ENCODE measurements around the gene MAP7D2. TPM values are rescaled to one million over a fixed set of nuclear protein-coding genes. Genes with fewer than 3 reads are reported as not detected.

The MAP7D2 gene
- polyA plus RNA-seq, 3 donors, result 0.11 to 1.2 (median 0.41) TPM

DNA sequence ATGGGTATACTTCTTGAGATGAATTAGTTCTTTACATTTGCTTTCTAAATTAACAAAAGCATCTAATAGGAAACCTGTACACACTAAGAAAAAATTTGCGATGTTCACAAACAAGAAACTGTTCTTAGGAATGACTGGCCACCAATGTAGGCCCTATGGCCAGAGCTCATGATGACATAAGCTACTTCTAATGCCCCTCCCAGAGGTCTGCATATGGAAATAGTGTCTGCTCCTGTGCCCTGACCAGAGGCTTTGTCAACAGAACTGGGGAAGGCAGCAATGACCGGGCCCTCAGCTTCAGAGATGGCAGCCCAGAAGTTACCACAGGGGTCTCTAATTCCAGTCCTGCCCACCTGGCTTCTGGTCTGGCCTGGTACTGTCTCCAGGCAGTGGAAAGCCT is 110.8 kb downstream of the MAP7D2 start:
- 87 to 100% (median 94%) methylated on average over 2 of the region's 2 CpGs for WGBS, 3 donors
- H3K27ac ChIP-seq (ENCODE audit: low read depth, low read length), result no peak overlapping the region

DNA sequence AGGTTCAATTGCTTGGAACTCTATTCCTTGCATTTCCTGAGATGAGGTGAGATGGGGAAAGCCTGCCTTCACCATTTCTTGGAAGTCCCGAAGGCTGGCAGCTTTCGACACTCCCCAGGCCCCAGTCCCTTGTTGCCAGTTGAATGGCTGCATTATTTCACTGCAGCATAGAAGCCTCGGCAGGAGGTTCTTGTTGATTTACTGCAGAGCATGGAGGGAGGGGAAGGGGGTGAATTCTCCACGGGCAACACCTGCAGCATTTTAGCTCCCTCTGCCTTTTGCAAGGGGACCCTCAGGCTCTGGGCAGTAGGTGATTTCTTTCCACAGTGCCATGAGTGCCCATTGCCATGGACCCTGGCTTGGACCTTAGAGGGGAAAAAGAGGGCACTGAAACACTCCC is 115.1 kb downstream of the MAP7D2 start:
- WGBS, 3 donors, result 59 to 70% (median 60%) methylated on average over 4 of the region's 4 CpGs

DNA sequence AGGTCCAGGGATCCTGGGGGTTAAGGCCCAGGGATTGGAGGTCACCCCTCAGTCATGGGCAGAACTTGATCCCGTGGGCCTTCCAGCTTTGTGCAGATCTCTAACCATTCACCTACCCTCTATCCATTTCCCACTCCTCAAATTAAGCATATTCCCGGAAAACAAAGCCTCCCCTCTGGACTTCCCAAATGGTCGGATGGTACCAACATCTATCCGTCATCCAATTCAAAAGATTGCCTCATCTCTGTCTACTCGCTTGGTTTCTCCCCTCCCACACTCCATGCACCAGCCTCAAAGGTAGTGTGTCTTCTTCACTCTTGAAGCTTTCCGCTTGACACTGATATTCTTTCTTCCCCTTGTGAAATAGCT is 125.4 kb downstream of the MAP7D2 start:
- H3K27ac ChIP-seq (ENCODE audit: low read depth, low read length), result peak overlapping the region; percentile 55
- 45 to 54% (median 54%) methylated on average over 6 of the region's 6 CpGs for WGBS, 3 donors

More for the DNA sequence above, 115.1 kb downstream of the MAP7D2 start:
- no peak overlapping the region for H3K27ac ChIP-seq (ENCODE audit: low read depth, low read length)

DNA sequence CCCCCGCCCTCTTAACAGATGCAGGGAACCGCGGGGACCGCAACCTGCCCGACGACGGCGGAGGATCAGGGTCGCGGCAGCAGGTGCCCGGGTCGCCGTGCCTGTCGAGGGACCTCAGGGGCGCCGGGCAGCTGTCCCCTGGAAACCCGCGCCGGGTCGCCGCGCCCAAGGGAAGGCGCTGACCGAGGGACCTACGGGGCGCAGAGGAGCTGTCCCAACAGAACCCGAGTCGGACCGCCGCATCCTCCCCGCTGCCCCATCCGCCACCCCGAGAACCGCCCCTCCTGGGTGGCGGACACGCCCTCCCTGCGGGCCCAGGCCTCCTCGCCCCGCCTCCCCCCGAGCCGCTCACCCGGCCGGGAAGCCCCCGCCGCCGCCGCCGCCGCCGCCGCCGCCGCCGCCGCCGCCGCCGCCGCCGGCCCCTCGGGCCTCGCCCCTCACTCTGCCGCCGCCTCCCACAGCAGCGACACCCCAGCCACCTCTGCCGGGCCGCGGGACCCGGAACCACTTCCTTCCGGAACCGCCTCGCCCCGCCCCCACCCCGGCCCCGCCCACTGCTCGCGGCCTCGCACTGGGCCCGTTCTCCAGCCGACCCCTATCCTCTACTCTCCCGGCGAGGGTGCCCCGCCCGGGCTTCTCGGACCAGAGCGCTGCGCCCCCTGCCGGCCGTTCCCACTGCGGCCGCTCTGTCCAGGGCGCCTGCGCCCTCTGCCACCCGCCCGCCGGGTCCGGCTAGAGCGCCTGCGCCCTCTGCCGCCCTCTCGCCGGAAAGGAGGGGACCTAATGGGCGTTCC is 126.0 kb downstream of the MAP7D2 start, which contains the start of gene BCLAF3:
Gene BCLAF3, minus strand, starts transcription at position 506 of the 794 bp plus-strand sequence. CDS start 20,797 bp downstream, outside the sequence.
- 1 to 15% (median 2%) methylated on average over 24 to 58 of the region's 103 CpGs for WGBS, 3 donors
- H3K27ac ChIP-seq (ENCODE audit: low read depth, low read length), result peak within 1 kb of the TSS; percentile 55

DNA sequence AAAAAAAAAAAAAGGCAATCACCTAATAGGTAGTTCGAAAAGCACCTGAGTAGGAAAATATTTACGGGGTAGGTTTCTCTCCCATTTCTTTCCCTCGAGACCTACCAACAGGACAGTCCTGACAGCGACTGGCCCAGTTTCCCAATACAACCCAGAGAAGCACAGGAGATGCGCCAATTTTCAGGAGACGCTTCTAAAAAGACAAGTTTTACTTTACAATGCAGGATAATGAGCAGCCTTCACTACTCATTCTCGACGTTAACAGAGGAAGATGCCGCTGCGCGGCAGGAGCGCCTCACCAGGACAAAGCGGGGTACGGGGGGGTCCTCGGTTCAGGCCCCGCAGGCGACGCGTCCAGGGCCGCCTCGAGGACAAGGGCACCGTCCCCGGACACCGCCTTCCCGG is 126.6 kb downstream of the MAP7D2 start:
- H3K27ac ChIP-seq (ENCODE audit: low read depth, low read length), result no peak overlapping the region
- 1 to 26% (median 1%) methylated on average over 21 to 25 of the region's 25 CpGs for WGBS, 3 donors

DNA sequence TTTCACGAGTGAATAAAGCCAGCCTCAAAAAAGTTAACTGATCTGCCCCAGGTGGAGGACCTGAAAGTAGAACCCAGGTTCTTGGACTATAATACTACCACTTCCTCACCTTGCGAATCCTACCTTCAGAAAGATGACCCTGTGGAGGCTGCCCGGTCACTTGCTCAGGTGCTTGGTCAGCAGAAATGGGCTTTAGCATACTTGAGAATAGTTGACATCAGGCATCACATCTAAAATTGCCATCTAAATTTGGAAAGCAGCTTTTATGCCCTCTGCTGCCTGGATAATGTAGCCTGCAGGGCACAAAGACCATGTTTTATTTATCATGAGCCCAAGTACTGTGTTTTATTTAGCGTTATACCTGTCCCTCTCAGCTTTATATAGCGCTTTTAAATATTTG is 128.9 kb downstream of the MAP7D2 start:
- no peak overlapping the region for H3K27ac ChIP-seq (ENCODE audit: low read depth, low read length)
- WGBS, 3 donors, result 84 to 92% (median 91%) methylated on average over 5 of the region's 5 CpGs

DNA sequence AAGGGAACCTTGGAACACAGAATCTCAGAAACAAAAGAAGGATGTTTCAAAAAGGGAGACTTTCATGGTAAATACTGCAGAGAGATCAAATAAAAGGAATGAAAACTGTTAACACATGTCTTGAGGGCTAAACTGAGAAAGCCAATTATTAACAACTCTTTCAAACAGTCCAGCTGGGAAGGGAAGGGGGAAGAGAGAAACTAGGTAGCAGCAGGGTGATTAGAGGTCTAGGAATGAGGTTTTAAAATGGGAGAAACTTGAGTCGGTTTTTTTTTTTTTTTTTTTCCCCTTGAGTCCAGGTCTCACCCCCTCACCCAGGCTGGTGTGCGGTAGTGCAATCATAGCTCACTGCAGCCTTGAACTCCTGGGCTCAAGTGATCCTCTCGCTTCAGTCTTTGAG is 130.2 kb downstream of the MAP7D2 start:
- WGBS, 3 donors, result 63 to 93% (median 76%) methylated on average over 3 of the region's 3 CpGs
- no peak overlapping the region for H3K27ac ChIP-seq (ENCODE audit: low read depth, low read length)

DNA sequence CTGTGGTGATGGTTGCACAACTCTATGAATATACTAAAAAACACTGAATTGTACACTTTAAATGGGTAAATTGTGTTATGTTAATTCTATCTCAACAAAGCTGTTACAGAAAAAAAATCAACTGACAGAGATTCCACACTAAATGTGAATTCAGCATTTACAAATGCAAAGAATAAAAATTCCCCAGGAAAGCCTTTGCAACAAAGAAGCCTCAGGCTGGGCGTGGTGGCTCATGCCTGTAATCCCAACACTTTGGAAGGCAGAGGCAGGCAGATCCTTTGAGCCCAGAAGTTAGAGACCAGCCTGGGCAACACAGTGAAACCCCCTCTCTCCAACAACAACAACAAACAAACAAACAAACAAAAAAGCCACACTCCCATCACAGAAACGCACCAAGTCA is 134.8 kb downstream of the MAP7D2 start:
- 80 to 96% (median 93%) methylated on average over 2 of the region's 2 CpGs for WGBS, 3 donors
- no peak overlapping the region for H3K27ac ChIP-seq (ENCODE audit: low read depth, low read length)

DNA sequence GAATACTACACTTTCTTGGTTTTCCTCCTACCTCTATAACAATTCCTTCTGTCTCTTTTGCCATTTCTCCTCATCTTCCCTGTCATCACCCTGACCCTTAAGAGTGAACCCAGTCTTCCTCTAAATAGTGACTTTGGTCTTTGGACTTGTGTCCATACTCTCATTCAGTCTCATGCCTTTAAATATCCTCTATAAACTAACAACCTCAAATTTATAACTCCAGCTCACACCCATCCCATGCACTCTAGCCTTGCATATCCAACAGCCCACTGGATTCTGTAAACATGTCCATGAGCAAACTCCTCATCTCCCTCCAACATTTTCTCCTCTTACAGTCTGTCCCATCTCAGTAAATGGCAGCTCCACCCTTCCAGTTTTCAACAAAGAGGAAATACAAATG is 140.9 kb downstream of the MAP7D2 start:
- no peak overlapping the region for H3K27ac ChIP-seq (ENCODE audit: low read depth, low read length)

DNA sequence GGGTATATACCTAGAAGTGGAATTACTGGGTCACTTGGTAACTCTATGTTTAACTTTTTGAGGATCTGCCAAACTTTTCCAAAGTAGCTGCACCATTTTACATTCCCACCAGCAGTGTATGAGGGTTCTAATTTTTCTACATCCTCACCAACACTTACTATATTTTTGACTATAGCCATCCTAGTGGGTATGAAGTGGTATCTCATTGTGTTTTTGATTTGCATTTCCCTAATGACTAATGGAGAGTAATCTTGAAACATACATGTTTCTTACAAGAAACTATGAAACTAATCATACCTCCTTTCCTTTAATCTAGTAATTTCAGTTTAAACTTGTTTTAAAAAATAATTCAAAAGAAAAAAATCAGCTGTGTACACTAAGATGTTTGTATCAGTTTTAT is 143.7 kb downstream of the MAP7D2 start:
- no peak overlapping the region for H3K27ac ChIP-seq (ENCODE audit: low read depth, low read length)

DNA sequence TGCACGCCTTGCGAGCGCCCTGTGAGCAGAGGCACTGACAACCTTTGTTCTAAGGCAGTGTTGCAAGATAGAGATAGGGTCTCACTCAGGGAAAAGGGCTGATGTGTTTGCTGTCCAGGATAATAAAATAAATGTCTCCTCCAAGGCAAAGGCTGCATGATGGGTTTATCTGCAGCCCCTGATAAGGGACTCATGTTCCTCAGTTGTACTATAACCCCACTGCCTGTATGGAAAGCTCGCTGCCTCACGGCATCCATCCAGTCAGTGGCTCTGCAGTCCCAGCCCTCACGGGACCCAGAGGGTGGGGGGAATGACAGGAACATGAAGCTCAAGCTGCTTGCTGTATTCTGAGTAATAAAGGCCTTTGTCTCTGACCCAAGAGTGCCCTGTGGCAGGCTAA is 148.4 kb downstream of the MAP7D2 start:
- H3K27ac ChIP-seq (ENCODE audit: low read depth, low read length), result no peak overlapping the region
- WGBS, 3 donors, result 86 to 97% (median 93%) methylated on average over 6 of the region's 6 CpGs

DNA sequence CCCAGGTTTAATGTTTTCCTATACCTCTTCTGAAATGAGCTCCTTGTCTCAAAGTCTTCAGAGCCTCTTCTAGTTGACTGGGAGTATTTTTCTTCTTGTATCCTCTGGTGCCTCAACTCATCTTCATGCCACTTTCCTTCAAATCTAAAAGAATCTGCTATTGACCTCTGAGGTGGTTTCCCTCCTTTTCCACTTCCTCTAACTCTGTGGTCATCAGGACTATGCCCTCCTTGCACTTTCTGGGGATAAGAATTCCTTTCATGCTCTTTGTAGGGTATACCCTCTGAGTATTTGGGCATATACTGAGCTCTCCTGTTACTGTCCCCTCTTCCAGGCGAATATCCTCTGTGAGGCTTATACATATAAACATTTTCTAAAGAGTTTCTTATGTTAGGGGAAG is 150.7 kb downstream of the MAP7D2 start:
- 78 to 100% (median 100%) methylated on average over 1 of the region's 1 CpG for WGBS, 3 donors
- H3K27ac ChIP-seq (ENCODE audit: low read depth, low read length), result no peak overlapping the region

DNA sequence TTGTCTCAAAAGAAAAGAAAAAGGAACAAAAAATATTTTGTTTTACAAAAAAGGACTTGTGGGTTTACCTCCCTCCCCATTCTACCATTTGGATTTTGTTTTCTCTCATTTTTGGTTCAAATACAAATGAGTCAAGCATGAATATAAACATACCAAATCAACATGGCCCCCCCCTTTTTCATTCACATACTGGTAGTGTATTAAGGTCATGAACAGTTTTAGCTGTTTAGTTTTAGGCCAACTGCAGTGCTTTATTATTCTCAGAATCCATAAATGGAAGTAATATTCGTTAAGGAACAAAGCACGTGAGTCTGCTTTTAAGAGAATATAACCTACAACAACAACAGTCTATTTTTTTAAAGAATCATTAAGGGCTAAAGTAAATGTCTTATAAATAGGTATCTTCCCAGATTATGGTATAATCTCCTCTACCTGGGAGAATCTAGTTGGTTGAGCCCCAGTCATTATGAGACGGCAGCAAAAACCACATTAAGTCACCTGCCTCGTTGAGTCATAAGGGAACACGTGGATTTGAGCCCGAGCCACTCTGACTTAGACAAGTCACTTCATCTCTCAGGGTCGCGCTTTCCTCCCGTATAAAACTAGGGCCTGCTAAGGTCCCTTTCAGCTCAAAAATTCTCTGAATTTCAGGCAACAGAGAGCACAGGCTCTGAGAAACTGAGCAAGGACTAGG is 152.5 kb downstream of the MAP7D2 start:
- WGBS, 3 donors, result 80 to 95% (median 87%) methylated on average over 9 of the region's 9 CpGs
- no peak overlapping the region for H3K27ac ChIP-seq (ENCODE audit: low read depth, low read length)

DNA sequence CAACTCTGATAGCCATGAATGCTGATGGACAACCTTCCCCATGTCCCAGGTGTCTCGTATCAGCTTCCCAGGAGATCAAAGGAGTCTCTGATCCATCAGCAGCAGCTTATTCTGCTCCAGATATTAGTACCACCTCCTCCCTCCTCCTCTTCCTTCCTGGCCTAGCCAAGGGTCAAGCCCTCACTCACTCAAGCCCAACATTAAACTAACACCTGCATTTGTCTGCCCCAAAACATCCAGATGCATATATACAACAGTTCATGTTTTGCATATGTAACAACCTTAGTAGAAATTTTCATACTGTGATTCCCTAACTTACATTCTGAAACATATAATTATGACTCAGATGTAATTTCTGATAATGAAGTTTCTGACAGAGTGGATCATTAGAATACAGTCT is 155.8 kb downstream of the MAP7D2 start:
- no peak overlapping the region for H3K27ac ChIP-seq (ENCODE audit: low read depth, low read length)
- 55 to 100% (median 89%) methylated on average over 1 of the region's 1 CpG for WGBS, 3 donors

DNA sequence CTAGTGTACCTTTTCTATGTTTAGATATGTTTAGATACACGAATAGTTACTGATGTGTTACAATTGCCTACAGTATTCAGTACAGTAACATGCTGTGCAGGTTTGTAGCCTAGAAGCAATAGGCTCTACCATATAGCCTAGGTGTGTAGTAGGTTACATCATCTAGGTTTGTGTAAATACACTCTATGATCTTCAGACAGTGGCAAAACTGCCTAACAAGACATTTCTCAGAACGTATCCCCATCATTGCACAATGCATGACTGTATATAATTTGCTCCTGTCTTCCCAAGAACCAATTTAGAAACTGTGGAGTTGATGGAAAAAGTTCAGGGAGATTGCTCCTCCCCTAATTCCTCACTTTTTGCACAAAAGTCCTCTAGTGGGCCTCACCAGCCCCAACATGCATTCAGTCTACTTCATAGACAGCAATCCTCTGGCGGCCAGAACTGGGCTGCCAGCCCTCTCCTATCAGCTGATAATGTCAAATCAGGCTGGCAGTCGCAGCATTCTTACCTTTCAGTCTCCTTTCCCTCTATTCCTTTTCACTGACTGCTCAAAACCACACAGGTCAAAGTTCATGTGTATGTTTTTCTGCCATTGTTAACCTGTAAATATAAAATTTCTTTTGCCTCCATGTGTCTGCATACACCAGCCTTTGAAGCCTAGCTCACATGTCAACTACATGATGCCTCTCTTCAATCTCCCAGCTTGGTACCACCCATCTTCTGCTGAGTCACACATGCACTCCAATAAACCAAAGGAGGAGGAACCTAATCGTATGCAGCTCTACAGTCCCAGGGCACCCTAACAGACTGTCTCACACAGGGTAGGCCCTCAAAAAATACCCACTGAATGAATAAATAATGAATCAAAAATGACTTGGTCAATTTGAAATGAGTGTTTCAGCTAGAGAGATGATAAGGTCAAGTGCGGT is 157.9 kb downstream of the MAP7D2 start:
- WGBS, 3 donors, result 69 to 88% (median 75%) methylated on average over 6 of the region's 6 CpGs
- H3K27ac ChIP-seq (ENCODE audit: low read depth, low read length), result no peak overlapping the region

DNA sequence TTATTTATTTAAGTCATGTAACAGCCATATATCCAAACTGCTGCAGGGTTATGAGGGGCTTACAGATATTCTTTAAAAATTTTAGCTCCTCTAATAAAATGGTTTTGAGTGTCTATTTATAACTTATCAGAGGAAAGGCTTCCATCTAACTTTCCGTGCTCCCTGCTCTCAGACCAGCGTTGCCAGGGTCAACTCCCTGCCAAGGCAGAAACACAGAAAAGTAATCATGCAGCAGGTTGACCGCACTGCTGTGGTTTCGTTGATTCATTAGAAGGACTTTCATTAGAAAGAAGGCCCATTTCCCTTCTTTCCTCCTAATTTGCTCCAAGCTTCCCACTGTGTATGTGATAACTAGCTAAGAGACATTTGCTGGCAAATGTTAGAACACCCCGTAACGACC is 159.8 kb downstream of the MAP7D2 start:
- 75 to 87% (median 78%) methylated on average over 6 of the region's 6 CpGs for WGBS, 3 donors
- H3K27ac ChIP-seq (ENCODE audit: low read depth, low read length), result no peak overlapping the region
